Lung (tissue), 12 donors: ENCODE data around the gene GDF15. TPM values are rescaled to one million over a fixed set of nuclear protein-coding genes. Genes with fewer than 3 reads are reported as not detected.

ENCODE experiments used
- ATAC-seq: fragments of 200-7000 bp; cut with Tn5 transposase; one replicate; pipeline ENCODE4 v1.9.1; 2020; ENCODE audit warnings: moderate number of reproducible peaks; ENCODE audit not compliant: insufficient read depth, low FRiP score
- DNase-seq, 3 donors: peaks; one replicate each; pipeline ENCODE4 v3.0.0-alpha.2; 2013 to 2017
- H3K27ac ChIP-seq, 2 donors: one replicate each; pipeline ENCODE4 v1.5.1; 2013; ENCODE audit warnings: mild to moderate bottlenecking in 2 of 2, moderate library complexity in 2 of 2, control low read depth in 1 of 2, inconsistent platforms in 1 of 2, low read depth in 1 of 2, low read length in 1 of 2
- H3K27me3 ChIP-seq, 3 donors: one replicate each; pipeline ENCODE4 v1.5.1; 2013; ENCODE audit warnings: low read length in 2 of 3; ENCODE audit not compliant: control insufficient read depth in 3 of 3, insufficient read depth in 3 of 3
- H3K36me3 ChIP-seq, 4 donors: one replicate each; pipeline ENCODE4 v1.5.1; 2013; ENCODE audit warnings: low read length in 4 of 4, mild to moderate bottlenecking in 1 of 4, moderate library complexity in 1 of 4; ENCODE audit not compliant: control insufficient read depth in 4 of 4, insufficient read depth in 4 of 4
- H3K4me1 ChIP-seq, 5 donors: one replicate each; pipeline ENCODE4 v1.5.1; 2013; ENCODE audit warnings: low read length in 5 of 5, mild to moderate bottlenecking in 2 of 5, moderate library complexity in 1 of 5; ENCODE audit not compliant: control insufficient read depth in 5 of 5, insufficient read depth in 5 of 5
- H3K4me3 ChIP-seq: one replicate; pipeline ENCODE4 v1.5.1; 2013; ENCODE audit warnings: mild to moderate bottlenecking, control low read depth, moderate library complexity
- H3K9ac ChIP-seq, 2 donors: one replicate each; pipeline ENCODE4 v1.5.1; 2013; ENCODE audit warnings: low read length in 2 of 2, control low read depth in 1 of 2; ENCODE audit not compliant: insufficient read depth in 1 of 2
- H3K9me3 ChIP-seq, 4 donors: one replicate each; pipeline ENCODE4 v1.5.1; 2013; ENCODE audit warnings: low read length in 3 of 4, mild to moderate bottlenecking in 1 of 4, moderate library complexity in 1 of 4; ENCODE audit not compliant: control insufficient read depth in 4 of 4, insufficient read depth in 3 of 4
- WGBS, 2 donors: extraction: QIAGEN DNeasy Blood & Tissue Kit; methylation state at CpG; one replicate each; pipeline ENCODE4 v1.1.7; 2013; 5-methylcytosine and 5-hydroxymethylcytosine counted together
- polyA plus RNA-seq, 2 donors: library from polyadenylated mRNA; stranded (reverse); fragments of 200-250 nt; gene quantifications; one replicate each; pipeline ENCODE4 v1.2.1, GENCODE V29; 2013
- total RNA-seq, 2 donors: library from RNA; depleted of rRNA in 1 of 2; stranded (reverse); fragments of >200 nt in 1 of 2; gene quantifications; one replicate each; pipeline ENCODE4 v1.2.1, GENCODE V29; 2014 to 2021
- TF ChIP-seq, protein P1 (sequence below): IDR thresholded peaks from 2 replicates; pipeline ENCODE4 v1.5.1; 2012; ENCODE audit warnings: mild to moderate bottlenecking; ENCODE audit errors: control extremely low read depth, extremely low read depth
- donor health status: control.
- donor health status: control.
- donor health status: Bipolar disorder and iron deficiency.
- donor health status: healthy.
- donor health status: DM: yes; HTN: yes; CAD: no.

GDF15 gene
- total and polyA plus RNA-seq, 4 donors: 45.4 to 119 (median 56.8) TPM

DNA sequence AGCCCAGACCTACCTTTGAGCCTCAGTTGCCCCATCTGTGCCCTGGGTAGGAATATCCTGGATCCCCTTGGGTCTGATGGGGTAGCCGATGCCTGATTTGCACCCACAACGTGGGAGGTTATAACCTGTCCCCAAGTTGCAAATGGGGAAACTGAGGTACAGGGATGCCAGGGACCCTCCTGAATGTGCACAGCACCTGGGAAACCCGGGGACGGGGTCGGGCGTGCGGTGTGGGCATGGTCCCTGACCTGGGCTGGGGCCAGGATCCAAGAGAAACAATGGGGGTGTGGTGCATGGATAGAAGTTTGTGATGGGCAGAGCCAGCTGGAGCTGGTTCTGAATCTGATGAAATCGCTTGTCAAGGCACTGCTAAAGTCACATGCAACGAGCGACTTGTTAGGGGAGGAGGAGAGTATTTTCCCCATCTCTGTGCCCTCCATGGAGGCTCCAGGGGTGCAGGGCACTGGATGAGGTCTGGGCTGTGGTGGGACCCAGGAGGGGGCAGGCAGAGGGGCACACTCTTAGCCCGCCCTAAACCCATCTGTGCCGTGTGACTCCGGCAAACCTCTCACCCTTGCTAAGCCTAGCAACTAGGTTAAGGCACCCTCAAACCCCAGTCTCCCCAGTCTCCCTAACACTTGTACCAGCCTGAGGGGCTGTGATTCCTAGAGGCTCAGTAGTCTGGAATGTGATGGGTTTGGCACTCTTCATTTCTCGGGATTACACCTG, 749 bp downstream of the GDF15 start:
- peaks cover 0 to 11% (median 3%) of the 10 kb centered on the region in 3 donors for H3K27me3 ChIP-seq
- H3K9me3 ChIP-seq: peaks cover 0 to 6% (median 0%) of the 10 kb centered on the region in 4 donors
- ATAC-seq (no peak), DNase-seq (no peak)
- H3K36me3 ChIP-seq: peaks cover 0 to 12% (median 0%) of the 10 kb centered on the region in 4 donors
- peak overlapping the region in 1 of 2 donors; percentile 32 for H3K9ac ChIP-seq
- WGBS, 2 donors: 73 to 85% methylated on average over 14 of the region's 14 CpGs
- peaks cover 0 to 8% (median 4%) of the 10 kb centered on the region in 5 donors for H3K4me1 ChIP-seq
- H3K4me3 ChIP-seq: peak overlapping the region; percentile 83
- TF ChIP-seq, protein P1, sequence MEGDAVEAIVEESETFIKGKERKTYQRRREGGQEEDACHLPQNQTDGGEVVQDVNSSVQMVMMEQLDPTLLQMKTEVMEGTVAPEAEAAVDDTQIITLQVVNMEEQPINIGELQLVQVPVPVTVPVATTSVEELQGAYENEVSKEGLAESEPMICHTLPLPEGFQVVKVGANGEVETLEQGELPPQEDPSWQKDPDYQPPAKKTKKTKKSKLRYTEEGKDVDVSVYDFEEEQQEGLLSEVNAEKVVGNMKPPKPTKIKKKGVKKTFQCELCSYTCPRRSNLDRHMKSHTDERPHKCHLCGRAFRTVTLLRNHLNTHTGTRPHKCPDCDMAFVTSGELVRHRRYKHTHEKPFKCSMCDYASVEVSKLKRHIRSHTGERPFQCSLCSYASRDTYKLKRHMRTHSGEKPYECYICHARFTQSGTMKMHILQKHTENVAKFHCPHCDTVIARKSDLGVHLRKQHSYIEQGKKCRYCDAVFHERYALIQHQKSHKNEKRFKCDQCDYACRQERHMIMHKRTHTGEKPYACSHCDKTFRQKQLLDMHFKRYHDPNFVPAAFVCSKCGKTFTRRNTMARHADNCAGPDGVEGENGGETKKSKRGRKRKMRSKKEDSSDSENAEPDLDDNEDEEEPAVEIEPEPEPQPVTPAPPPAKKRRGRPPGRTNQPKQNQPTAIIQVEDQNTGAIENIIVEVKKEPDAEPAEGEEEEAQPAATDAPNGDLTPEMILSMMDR: no peak
- H3K27ac ChIP-seq: no peak overlapping the region

DNA sequence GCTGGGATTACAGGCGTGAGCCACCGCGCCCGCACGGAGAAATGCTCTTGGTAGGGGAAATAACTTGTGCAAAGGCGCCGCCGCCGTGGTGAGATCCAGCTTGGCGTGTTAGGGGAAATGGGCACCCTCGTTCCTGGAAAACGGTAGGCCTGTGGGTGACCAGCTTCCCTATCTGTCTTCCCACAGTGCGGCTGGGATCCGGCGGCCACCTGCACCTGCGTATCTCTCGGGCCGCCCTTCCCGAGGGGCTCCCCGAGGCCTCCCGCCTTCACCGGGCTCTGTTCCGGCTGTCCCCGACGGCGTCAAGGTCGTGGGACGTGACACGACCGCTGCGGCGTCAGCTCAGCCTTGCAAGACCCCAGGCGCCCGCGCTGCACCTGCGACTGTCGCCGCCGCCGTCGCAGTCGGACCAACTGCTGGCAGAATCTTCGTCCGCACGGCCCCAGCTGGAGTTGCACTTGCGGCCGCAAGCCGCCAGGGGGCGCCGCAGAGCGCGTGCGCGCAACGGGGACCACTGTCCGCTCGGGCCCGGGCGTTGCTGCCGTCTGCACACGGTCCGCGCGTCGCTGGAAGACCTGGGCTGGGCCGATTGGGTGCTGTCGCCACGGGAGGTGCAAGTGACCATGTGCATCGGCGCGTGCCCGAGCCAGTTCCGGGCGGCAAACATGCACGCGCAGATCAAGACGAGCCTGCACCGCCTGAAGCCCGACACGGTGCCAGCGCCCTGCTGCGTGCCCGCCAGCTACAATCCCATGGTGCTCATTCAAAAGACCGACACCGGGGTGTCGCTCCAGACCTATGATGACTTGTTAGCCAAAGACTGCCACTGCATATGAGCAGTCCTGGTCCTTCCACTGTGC, 2.4 kb downstream of the GDF15 start:
- peaks cover 0 to 11% (median 3%) of the 10 kb centered on the region in 3 donors for H3K27me3 ChIP-seq
- WGBS, 2 donors: 5 to 9% methylated on average over 57 to 86 of the region's 86 CpGs
- peak overlapping the region; percentile 62 for H3K4me3 ChIP-seq
- DNase-seq: peak; percentile 73 to 88 (median 84)
- H3K27ac ChIP-seq: peak overlapping the region in 1 of 2 donors; percentile 61
- H3K9ac ChIP-seq: no peak overlapping the region
- H3K4me1 ChIP-seq: peaks cover 0 to 8% (median 4%) of the 10 kb centered on the region in 5 donors
- TF ChIP-seq, protein P1: peak; percentile 96
- H3K9me3 ChIP-seq: peaks cover 0 to 6% (median 0%) of the 10 kb centered on the region in 4 donors
- peaks cover 0 to 13% (median 0%) of the 10 kb centered on the region in 4 donors for H3K36me3 ChIP-seq
- ATAC-seq: peak; percentile 83

DNA sequence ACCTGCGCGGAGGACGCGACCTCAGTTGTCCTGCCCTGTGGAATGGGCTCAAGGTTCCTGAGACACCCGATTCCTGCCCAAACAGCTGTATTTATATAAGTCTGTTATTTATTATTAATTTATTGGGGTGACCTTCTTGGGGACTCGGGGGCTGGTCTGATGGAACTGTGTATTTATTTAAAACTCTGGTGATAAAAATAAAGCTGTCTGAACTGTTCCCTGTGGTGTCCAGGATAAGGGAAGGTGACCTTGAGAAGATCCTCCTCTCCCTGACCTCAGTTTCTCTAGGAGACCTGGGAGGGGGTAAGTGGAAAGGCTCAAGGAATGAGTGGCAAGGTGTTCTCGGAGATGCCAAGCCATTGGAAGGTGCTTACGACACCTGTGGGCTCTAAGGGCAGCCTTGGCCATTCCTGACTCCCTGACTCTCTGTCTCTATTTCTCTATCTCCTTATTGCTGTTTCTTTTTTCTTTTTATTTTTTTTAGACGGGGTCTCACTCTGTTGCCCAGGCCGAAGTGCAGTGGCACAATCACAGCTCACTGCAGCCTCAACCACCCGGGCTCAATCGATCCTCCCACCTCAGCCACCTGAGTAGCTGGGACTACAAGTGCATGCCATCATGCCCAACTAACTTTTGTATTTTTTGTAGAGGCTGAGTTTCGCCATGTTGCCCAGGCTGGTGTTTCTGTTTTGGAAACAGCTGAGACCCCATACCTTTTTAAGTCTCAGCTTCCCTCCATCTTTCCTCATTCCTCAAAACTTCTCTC, 3.2 kb downstream of the GDF15 start:
- Histone ChIP-seq H3K36me3 (peaks cover 0 to 13% (median 0%) of the 10 kb centered on the region in 4 donors), H3K27ac (peak overlapping the region in 1 of 2 donors; percentile 61), H3K4me1 (peaks cover 0 to 8% (median 4%) of the 10 kb centered on the region in 5 donors), H3K27me3 (peaks cover 0 to 11% (median 3%) of the 10 kb centered on the region in 3 donors), H3K4me3 (no peak overlapping the region), H3K9ac (no peak overlapping the region), H3K9me3 (peaks cover 0 to 6% (median 0%) of the 10 kb centered on the region in 4 donors)
- 87% methylated on average over 13 of the region's 13 CpGs for WGBS, 2 donors
- ATAC-seq (no peak), DNase-seq (no peak)
- TF ChIP-seq, protein P1: no peak
